Measurements from ENCODE around the gene PRSS12. TPM values are rescaled to one million over a fixed set of nuclear protein-coding genes. Genes with fewer than 3 reads are reported as not detected.

PRSS12 gene
- total and polyA plus RNA-seq, 7 experiments from 2014 or later, result 0.07 TPM; not detected in 6

DNA sequence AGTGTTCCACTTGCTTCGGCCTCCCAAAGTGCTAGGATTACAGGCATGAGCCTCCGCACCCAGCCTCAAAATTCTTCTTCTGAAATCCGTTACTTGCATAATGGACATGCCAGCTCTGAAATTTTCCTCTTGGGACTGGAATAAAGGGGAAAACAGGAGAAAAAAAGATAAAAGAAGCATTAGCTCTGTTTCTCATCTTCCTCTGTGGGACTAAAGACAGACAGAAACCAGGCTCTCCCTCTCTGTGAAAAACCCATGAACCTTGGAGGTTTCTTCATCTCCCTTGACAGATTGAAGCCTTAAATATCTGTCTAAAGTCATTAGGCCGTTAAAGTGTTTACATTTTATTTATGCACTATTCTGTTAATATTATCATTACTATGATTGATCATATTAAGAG lies 19.4 kb upstream of the PRSS12 start:
- H3K27me3 Mint-ChIP-seq, result peaks cover 0 to 33% (median 18%) of the 10 kb centered on the region in 5 donors

DNA sequence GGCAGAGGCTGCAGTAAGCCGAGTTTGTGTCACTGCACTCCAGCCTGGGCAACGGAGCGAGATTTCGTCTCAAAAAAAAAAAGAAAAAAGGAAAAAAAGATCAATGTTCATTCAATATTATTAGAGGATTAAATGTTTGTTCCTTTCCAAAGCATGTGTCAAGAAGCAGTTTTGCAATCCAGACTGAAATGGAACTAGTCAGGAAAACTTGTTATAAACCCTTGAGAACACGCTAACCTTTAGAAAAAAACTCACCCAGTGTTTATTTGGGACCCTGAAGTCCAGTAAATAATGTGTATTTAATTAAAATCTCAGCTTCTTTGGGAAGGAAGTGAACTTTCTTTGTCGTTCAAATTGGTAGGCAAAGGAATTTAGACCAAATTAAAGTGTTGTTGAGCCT lies 16.4 kb upstream of the PRSS12 start:
- no peaks in the 10 kb centered on the region for H3K36me3 ChIP-seq (ENCODE audit: control insufficient read depth in 2 of 3, insufficient read depth in 3 of 3, low read length in 3 of 3)
- no peak overlapping the region for H3K27ac ChIP-seq (ENCODE audit: low read depth, low read length)
- CTCF ChIA-PET, result no interaction called here
- no peak overlapping the region for H3K4me3 ChIP-seq (ENCODE audit: low read length)
- Mint-ChIP-seq H3K4me3 (no peak overlapping the region), H3K27me3 (peaks cover 0 to 32% (median 16%) of the 10 kb centered on the region in 5 donors), H3K27ac (no peak overlapping the region), H3K36me3 (no peaks in the 10 kb centered on the region), H3K9me3 (peaks cover 0 to 2% (median 0%) of the 10 kb centered on the region in 11 donors), H3K4me1 (no peaks in the 10 kb centered on the region)
- POLR2A ChIA-PET, result no interaction called here
- H3K27me3 ChIP-seq (ENCODE audit: control insufficient read depth in 2 of 2, insufficient read depth in 2 of 2, low read length in 2 of 2), result no peaks in the 10 kb centered on the region
- H3K9me3 ChIP-seq (ENCODE audit: control insufficient read depth in 2 of 3, low read length in 3 of 3), result no peaks in the 10 kb centered on the region
- no peaks in the 10 kb centered on the region for H3K4me1 ChIP-seq (ENCODE audit: control insufficient read depth in 2 of 2, insufficient read depth in 2 of 2, low read length in 2 of 2)
- no peak for DNase-seq
- intact Hi-C loops (cut with micrococcal nuclease), result no loop called here
- no peak for ATAC-seq

More for the DNA sequence above, 19.4 kb upstream of the PRSS12 start:
- Mint-ChIP-seq H3K4me1 (no peaks in the 10 kb centered on the region), H3K36me3 (no peaks in the 10 kb centered on the region), H3K27ac (no peak overlapping the region), H3K4me3 (no peak overlapping the region), H3K9me3 (peaks cover 0 to 4% (median 0%) of the 10 kb centered on the region in 11 donors)
- Histone ChIP-seq H3K4me3 (ENCODE audit: low read length) (no peak overlapping the region), H3K36me3 (ENCODE audit: control insufficient read depth in 2 of 3, insufficient read depth in 3 of 3, low read length in 3 of 3) (no peaks in the 10 kb centered on the region), H3K27me3 (ENCODE audit: control insufficient read depth in 2 of 2, insufficient read depth in 2 of 2, low read length in 2 of 2) (no peaks in the 10 kb centered on the region), H3K4me1 (ENCODE audit: control insufficient read depth in 2 of 2, insufficient read depth in 2 of 2, low read length in 2 of 2) (no peaks in the 10 kb centered on the region), H3K9me3 (ENCODE audit: control insufficient read depth in 2 of 3, low read length in 3 of 3) (no peaks in the 10 kb centered on the region), H3K27ac (ENCODE audit: low read depth, low read length) (no peak overlapping the region)
- no peak for ATAC-seq
- intact Hi-C loops (cut with micrococcal nuclease), result no loop called here
- DNase-seq, result no peak
- ChIA-PET POLR2A (no interaction called here), CTCF (no interaction called here)

- Mint-ChIP-seq H3K27ac (no peak overlapping the region), H3K36me3 (no peaks in the 10 kb centered on the region), H3K4me3 (no peak overlapping the region), H3K4me1 (no peaks in the 10 kb centered on the region), H3K27me3 (peaks cover 3 to 34% (median 26%) of the 10 kb centered on the region in 5 donors), H3K9me3 (peaks cover 0 to 2% (median 0%) of the 10 kb centered on the region in 11 donors)
- ATAC-seq (no peak), DNase-seq (no peak)
- no peaks in the 10 kb centered on the region for H3K4me1 ChIP-seq (ENCODE audit: control insufficient read depth in 2 of 2, insufficient read depth in 2 of 2, low read length in 2 of 2)
- POLR2A ChIA-PET, result no interaction called here
- no peaks in the 10 kb centered on the region for H3K9me3 ChIP-seq (ENCODE audit: control insufficient read depth in 2 of 3, low read length in 3 of 3)
- H3K36me3 ChIP-seq (ENCODE audit: control insufficient read depth in 2 of 3, insufficient read depth in 3 of 3, low read length in 3 of 3), result no peaks in the 10 kb centered on the region
- no peak overlapping the region for H3K4me3 ChIP-seq (ENCODE audit: low read length)
- no peaks in the 10 kb centered on the region for H3K27me3 ChIP-seq (ENCODE audit: control insufficient read depth in 2 of 2, insufficient read depth in 2 of 2, low read length in 2 of 2)
- CTCF ChIA-PET, result interaction anchor here (0.7 kb wide), 1 partner anchor 14 kb away, joined by 4 read pairs; no protein-coding TSS in a partner anchor
- intact Hi-C loops (cut with micrococcal nuclease), result no loop called here
- H3K27ac ChIP-seq (ENCODE audit: low read depth, low read length), result no peak overlapping the region
Observed at GRCh38 chr4:118367872-118368271, 15.1 kb upstream of the PRSS12 start.

DNA sequence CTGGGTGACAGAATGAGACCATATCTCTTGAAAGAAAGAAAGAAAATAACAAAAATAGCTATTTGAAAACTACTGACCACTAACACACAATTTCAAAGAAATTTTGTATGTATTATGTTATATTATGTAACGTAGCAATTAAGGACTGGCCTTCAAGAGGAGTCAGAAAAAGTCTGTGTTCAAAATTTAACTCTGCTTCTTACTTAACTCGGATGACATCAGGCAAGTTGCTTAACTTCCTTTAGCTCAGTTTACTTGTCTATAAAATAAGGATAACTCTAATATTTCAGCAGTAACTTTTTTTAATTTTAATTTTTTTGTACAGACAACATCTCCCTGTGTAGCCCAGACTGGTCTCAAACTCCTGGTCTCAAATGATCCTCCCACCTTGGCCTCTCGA lies 14.6 kb upstream of the PRSS12 start:
- Histone ChIP-seq H3K4me1 (ENCODE audit: control insufficient read depth in 2 of 2, insufficient read depth in 2 of 2, low read length in 2 of 2) (no peaks in the 10 kb centered on the region), H3K27me3 (ENCODE audit: control insufficient read depth in 2 of 2, insufficient read depth in 2 of 2, low read length in 2 of 2) (no peaks in the 10 kb centered on the region), H3K36me3 (ENCODE audit: control insufficient read depth in 2 of 3, insufficient read depth in 3 of 3, low read length in 3 of 3) (no peaks in the 10 kb centered on the region), H3K27ac (ENCODE audit: low read depth, low read length) (no peak overlapping the region), H3K4me3 (ENCODE audit: low read length) (no peak overlapping the region), H3K9me3 (ENCODE audit: control insufficient read depth in 2 of 3, low read length in 3 of 3) (no peaks in the 10 kb centered on the region)
- no peak overlapping the region for H3K27ac Mint-ChIP-seq
- ChIA-PET CTCF (interaction anchor here (0.7 kb wide), 2 partner anchors 13 to 67 kb away, joined by 3 to 4 read pairs; no protein-coding TSS in a partner anchor), POLR2A (no interaction called here)
- no peaks in the 10 kb centered on the region for H3K36me3 Mint-ChIP-seq
- H3K4me1 Mint-ChIP-seq, result no peaks in the 10 kb centered on the region
- DNase-seq (no peak), ATAC-seq (no peak)
- no peak overlapping the region for H3K4me3 Mint-ChIP-seq
- peaks cover 5 to 32% (median 29%) of the 10 kb centered on the region in 5 donors for H3K27me3 Mint-ChIP-seq
- H3K9me3 Mint-ChIP-seq, result peaks cover 0 to 2% (median 0%) of the 10 kb centered on the region in 11 donors
- intact Hi-C loops (cut with micrococcal nuclease), result no loop called here

GRCh38 chr4:118363166-118363565 lies 10.4 kb upstream of the PRSS12 start:
- CTCF ChIA-PET, result interaction anchor here (0.6 kb wide), 1 partner anchor 22 kb away, joined by 3 read pairs; no protein-coding TSS in a partner anchor
- H3K27ac ChIP-seq (ENCODE audit: low read depth, low read length), result no peak overlapping the region
- ATAC-seq (no peak), DNase-seq (no peak)
- no peaks in the 10 kb centered on the region for H3K4me1 Mint-ChIP-seq
- no peaks in the 10 kb centered on the region for H3K4me1 ChIP-seq (ENCODE audit: control insufficient read depth in 2 of 2, insufficient read depth in 2 of 2, low read length in 2 of 2)
- intact Hi-C loops (cut with micrococcal nuclease), result no loop called here
- H3K27me3 Mint-ChIP-seq, result peaks cover 10 to 48% (median 32%) of the 10 kb centered on the region in 5 donors
- H3K27ac Mint-ChIP-seq, result no peak overlapping the region
- H3K9me3 ChIP-seq (ENCODE audit: control insufficient read depth in 2 of 3, low read length in 3 of 3), result no peaks in the 10 kb centered on the region
- H3K9me3 Mint-ChIP-seq, result no peaks in the 10 kb centered on the region
- H3K4me3 ChIP-seq (ENCODE audit: low read length), result no peak overlapping the region
- H3K4me3 Mint-ChIP-seq, result no peak overlapping the region
- no peaks in the 10 kb centered on the region for H3K36me3 Mint-ChIP-seq
- no peaks in the 10 kb centered on the region for H3K36me3 ChIP-seq (ENCODE audit: control insufficient read depth in 2 of 3, insufficient read depth in 3 of 3, low read length in 3 of 3)
- no peaks in the 10 kb centered on the region for H3K27me3 ChIP-seq (ENCODE audit: control insufficient read depth in 2 of 2, insufficient read depth in 2 of 2, low read length in 2 of 2)
- POLR2A ChIA-PET, result no interaction called here

GRCh38 chr4:118361192-118361591 lies 8.4 kb upstream of the PRSS12 start:
- intact Hi-C loops (cut with micrococcal nuclease), result no loop called here
- CTCF ChIA-PET, result interaction anchor here (1.1 kb wide), 1 partner anchor 8 kb away, joined by 3 read pairs; the partner anchor contains the start of gene PRSS12
- POLR2A ChIA-PET, result no interaction called here

GRCh38 chr4:118360106-118360505 lies 7.3 kb upstream of the PRSS12 start:
- ChIA-PET CTCF (no interaction called here), POLR2A (no interaction called here)
- H3K27ac ChIP-seq (ENCODE audit: low read depth, low read length), result no peak overlapping the region
- no peaks in the 10 kb centered on the region for H3K36me3 ChIP-seq (ENCODE audit: control insufficient read depth in 2 of 3, insufficient read depth in 3 of 3, low read length in 3 of 3)
- Mint-ChIP-seq H3K9me3 (no peaks in the 10 kb centered on the region), H3K36me3 (no peaks in the 10 kb centered on the region), H3K4me3 (no peak overlapping the region), H3K27ac (no peak overlapping the region), H3K27me3 (peaks cover 30 to 75% (median 59%) of the 10 kb centered on the region in 5 donors), H3K4me1 (no peaks in the 10 kb centered on the region)
- H3K4me3 ChIP-seq (ENCODE audit: low read length), result no peak overlapping the region
- H3K27me3 ChIP-seq (ENCODE audit: control insufficient read depth in 2 of 2, insufficient read depth in 2 of 2, low read length in 2 of 2), result peaks cover 3 to 8% of the 10 kb centered on the region in 2 donors
- H3K9me3 ChIP-seq (ENCODE audit: control insufficient read depth in 2 of 3, low read length in 3 of 3), result no peaks in the 10 kb centered on the region
- intact Hi-C loops (cut with micrococcal nuclease), result no loop called here
- ATAC-seq (no peak), DNase-seq (no peak)
- H3K4me1 ChIP-seq (ENCODE audit: control insufficient read depth in 2 of 2, insufficient read depth in 2 of 2, low read length in 2 of 2), result no peaks in the 10 kb centered on the region

More at GRCh38 chr4:118361192-118361591, 8.4 kb upstream of the PRSS12 start:
- Histone ChIP-seq H3K36me3 (ENCODE audit: control insufficient read depth in 2 of 3, insufficient read depth in 3 of 3, low read length in 3 of 3) (no peaks in the 10 kb centered on the region), H3K4me3 (ENCODE audit: low read length) (no peak overlapping the region), H3K27ac (ENCODE audit: low read depth, low read length) (no peak overlapping the region), H3K9me3 (ENCODE audit: control insufficient read depth in 2 of 3, low read length in 3 of 3) (no peaks in the 10 kb centered on the region), H3K4me1 (ENCODE audit: control insufficient read depth in 2 of 2, insufficient read depth in 2 of 2, low read length in 2 of 2) (no peaks in the 10 kb centered on the region), H3K27me3 (ENCODE audit: control insufficient read depth in 2 of 2, insufficient read depth in 2 of 2, low read length in 2 of 2) (peaks cover 1 to 3% of the 10 kb centered on the region in 2 donors)
- Mint-ChIP-seq H3K9me3 (no peaks in the 10 kb centered on the region), H3K4me3 (no peak overlapping the region), H3K4me1 (no peaks in the 10 kb centered on the region), H3K27me3 (peaks cover 19 to 68% (median 51%) of the 10 kb centered on the region in 5 donors), H3K36me3 (no peaks in the 10 kb centered on the region), H3K27ac (no peak overlapping the region)
- ATAC-seq, result no peak
- DNase-seq, result no peak

All from naive thymus-derived CD4-positive, alpha-beta T cell (primary cell).